Muscle of leg (tissue), 11 donors: Measurements from ENCODE around the gene TGFBR3L. TPM values are rescaled to one million over a fixed set of nuclear protein-coding genes. Genes with fewer than 3 reads are reported as not detected.
"Not testable (repeated sequence)": the region's sequence is repeated elsewhere in the genome, so short reads cannot be mapped to it uniquely, and the experiment has no call there.

Source experiments
- DNase-seq: peaks from one replicate; pipeline ENCODE4 v3.0.0; 2013
- H3K27ac ChIP-seq: one replicate; pipeline ENCODE4 v1.5.1; 2013; ENCODE audit warnings: mild to moderate bottlenecking, low read length, control low read depth
- H3K27me3 ChIP-seq: one replicate; pipeline ENCODE4 v1.6.1; 2013; ENCODE audit warnings: low read length; ENCODE audit not compliant: control insufficient read depth, insufficient read depth
- H3K36me3 ChIP-seq: one replicate; pipeline ENCODE4 v1.6.1; 2013; ENCODE audit warnings: low read length; ENCODE audit not compliant: control insufficient read depth, insufficient read depth
- H3K4me1 ChIP-seq: one replicate; pipeline ENCODE4 v1.6.1; 2013; ENCODE audit warnings: low read length; ENCODE audit not compliant: control insufficient read depth, insufficient read depth
- H3K4me3 ChIP-seq: one replicate; pipeline ENCODE4 v1.5.1; 2013; ENCODE audit warnings: low read length, control low read depth
- H3K9me3 ChIP-seq: replicated peaks from 2 replicates; pipeline ENCODE4 v1.6.1; 2013; ENCODE audit warnings: low read depth, low read length; ENCODE audit not compliant: control insufficient read depth
- WGBS: methylation state at CpG from one replicate; pipeline ENCODE4 v1.1.5; 2013; ENCODE audit warnings: missing lambda C conversion rate; ENCODE audit not compliant: insufficient coverage; 5-methylcytosine and 5-hydroxymethylcytosine counted together
- polyA plus RNA-seq, 8 donors: library from polyadenylated mRNA; unstranded; fragments of 120-200 nt; gene quantifications; one replicate each; pipeline versions ENCODE4 v1.2.1 to v1.2.3, GENCODE V29; 2013; ENCODE audit warnings: inconsistent platforms in 1 of 8, low replicate concordance in 1 of 8; ENCODE audit not compliant: insufficient read length in 8 of 8, insufficient read depth in 1 of 8
- total RNA-seq: library from RNA; stranded (reverse); fragments of 120-200 nt; gene quantifications from one replicate; pipeline ENCODE4 v1.2.4, GENCODE V29; 2013

The TGFBR3L gene
- total and polyA plus RNA-seq, 9 donors = 0.09 to 0.73 (median 0.43) TPM; not detected in 1

- 93% methylated on average over 8 of the region's 11 CpGs for WGBS
- H3K27ac ChIP-seq, H3K27me3 ChIP-seq, H3K4me3 ChIP-seq, H3K9me3 ChIP-seq: not testable (repeated sequence)
- peaks cover 15% of the 10 kb centered on the region for H3K4me1 ChIP-seq
- H3K36me3 ChIP-seq = peaks cover 59% of the 10 kb centered on the region
- peak; percentile 4 for DNase-seq
Measured at GRCh38 chr19:7930030-7930429, 15.4 kb downstream of the TGFBR3L start.

- peaks cover 15% of the 10 kb centered on the region for H3K4me1 ChIP-seq
- H3K27me3 ChIP-seq = peaks cover 2% of the 10 kb centered on the region
- no peak overlapping the region for H3K4me3 ChIP-seq
- H3K27ac ChIP-seq = no peak overlapping the region
- peaks cover 66% of the 10 kb centered on the region for H3K36me3 ChIP-seq
- WGBS = 95% methylated on average over 4 of the region's 7 CpGs
- no peaks in the 10 kb centered on the region for H3K9me3 ChIP-seq
- DNase-seq = peak; percentile 2
Measured at GRCh38 chr19:7930765-7931164, 16.1 kb downstream of the TGFBR3L start.

GRCh38 chr19:7931221-7932061 lies 16.8 kb downstream of the TGFBR3L start:
- Histone ChIP-seq H3K9me3 (no peaks in the 10 kb centered on the region), H3K27me3 (no peaks in the 10 kb centered on the region), H3K4me1 (peaks cover 12% of the 10 kb centered on the region), H3K36me3 (peaks cover 68% of the 10 kb centered on the region), H3K4me3 (no peak overlapping the region), H3K27ac (no peak overlapping the region)
- 84% methylated on average over 22 of the region's 36 CpGs for WGBS
- DNase-seq = peak; percentile 5

- H3K36me3 ChIP-seq = peaks cover 68% of the 10 kb centered on the region
- no peaks in the 10 kb centered on the region for H3K27me3 ChIP-seq
- H3K27ac ChIP-seq = no peak overlapping the region
- 92% methylated on average over 19 of the region's 32 CpGs for WGBS
- peaks cover 2% of the 10 kb centered on the region for H3K4me1 ChIP-seq
- DNase-seq = peak; percentile 1
- no peak overlapping the region for H3K4me3 ChIP-seq
- no peaks in the 10 kb centered on the region for H3K9me3 ChIP-seq
Measured at GRCh38 chr19:7932276-7932929, 17.8 kb downstream of the TGFBR3L start.

- no peak overlapping the region for H3K4me3 ChIP-seq
- no peaks in the 10 kb centered on the region for H3K9me3 ChIP-seq
- peaks cover 69% of the 10 kb centered on the region for H3K36me3 ChIP-seq
- H3K4me1 ChIP-seq = peaks cover 2% of the 10 kb centered on the region
- DNase-seq = peak; percentile 0
- 86% methylated on average over 8 of the region's 10 CpGs for WGBS
- H3K27me3 ChIP-seq = no peaks in the 10 kb centered on the region
- no peak overlapping the region for H3K27ac ChIP-seq
Measured at GRCh38 chr19:7932930-7933300, 18.3 kb downstream of the TGFBR3L start.

- WGBS = 78% methylated on average over 11 of the region's 14 CpGs
- Histone ChIP-seq H3K27me3 (no peaks in the 10 kb centered on the region), H3K9me3 (no peaks in the 10 kb centered on the region), H3K4me1 (peaks cover 2% of the 10 kb centered on the region), H3K36me3 (peaks cover 72% of the 10 kb centered on the region), H3K27ac (no peak overlapping the region), H3K4me3 (no peak overlapping the region)
- DNase-seq = peak; percentile 0
Measured at GRCh38 chr19:7933411-7933810, 18.8 kb downstream of the TGFBR3L start.

- H3K36me3 ChIP-seq = peaks cover 78% of the 10 kb centered on the region
Measured at GRCh38 chr19:7933828-7934725, 19.4 kb downstream of the TGFBR3L start.

GRCh38 chr19:7934766-7935165 lies 20.1 kb downstream of the TGFBR3L start:
- H3K4me3 ChIP-seq = no peak overlapping the region
- DNase-seq = peak; percentile 1
- H3K4me1 ChIP-seq = no peaks in the 10 kb centered on the region
- 91% methylated on average over 20 of the region's 21 CpGs for WGBS
- no peak overlapping the region for H3K27ac ChIP-seq
- no peaks in the 10 kb centered on the region for H3K9me3 ChIP-seq
- H3K27me3 ChIP-seq = no peaks in the 10 kb centered on the region
- peaks cover 81% of the 10 kb centered on the region for H3K36me3 ChIP-seq

More at GRCh38 chr19:7933828-7934725, 19.4 kb downstream of the TGFBR3L start:
- WGBS = 88% methylated on average over 51 of the region's 55 CpGs
- Histone ChIP-seq H3K9me3 (no peaks in the 10 kb centered on the region), H3K4me1 (peaks cover 2% of the 10 kb centered on the region), H3K27ac (no peak overlapping the region), H3K27me3 (no peaks in the 10 kb centered on the region), H3K4me3 (no peak overlapping the region)
- DNase-seq = peak; percentile 5

- Histone ChIP-seq H3K4me3 (no peak overlapping the region), H3K4me1 (peaks cover 11% of the 10 kb centered on the region), H3K9me3 (no peaks in the 10 kb centered on the region), H3K27me3 (no peaks in the 10 kb centered on the region), H3K36me3 (peaks cover 46% of the 10 kb centered on the region), H3K27ac (no peak overlapping the region)
- 90% methylated on average over 9 of the region's 13 CpGs for WGBS
- no peak for DNase-seq
Measured at GRCh38 chr19:7940841-7941240, 26.2 kb downstream of the TGFBR3L start.
